ENCODE measurements around the gene FAM124A.

Gene FAM124A

DNA sequence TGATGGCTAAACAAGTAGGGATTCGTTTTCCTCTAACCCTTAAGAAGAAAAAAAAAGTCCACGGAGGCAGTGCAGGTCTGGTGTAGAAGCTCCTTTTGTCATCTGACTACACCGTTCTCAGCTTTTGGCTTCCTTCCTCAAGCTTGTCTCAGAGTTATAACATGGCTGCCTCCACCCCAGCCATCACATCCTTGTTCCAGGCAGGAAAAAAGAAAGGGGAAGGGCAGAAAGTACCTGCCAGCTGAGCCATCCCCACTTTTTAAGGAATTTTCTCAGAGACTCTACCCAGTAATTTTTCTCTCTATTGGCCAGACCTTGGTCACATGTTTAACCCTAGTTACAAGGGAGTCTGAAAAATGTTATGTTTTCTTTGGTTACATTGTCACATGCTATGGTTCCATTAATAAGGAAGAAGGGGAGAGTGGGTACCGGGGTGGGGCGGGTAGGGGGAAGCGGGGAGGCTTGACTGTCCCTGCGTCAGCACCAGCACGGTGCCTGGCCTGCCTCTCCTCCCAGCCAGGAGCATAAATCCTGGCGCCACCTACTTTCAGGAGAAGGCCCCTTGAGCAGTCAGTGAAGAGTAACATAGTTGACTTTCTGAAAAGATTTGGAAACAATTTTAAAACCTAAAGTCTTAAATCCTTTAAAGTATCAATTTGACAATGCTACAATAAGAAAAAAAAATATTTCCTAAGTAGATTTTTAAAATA is 11.1 kb downstream of the FAM124A start:
- Histone ChIP-seq H2AK5ac (ENCODE audit: low read length) (no peak overlapping the region), H2BK5ac (ENCODE audit: low read length) (no peak overlapping the region), H3K79me2 (ENCODE audit: control insufficient read depth, insufficient read depth, low read length) (no peaks in the 10 kb centered on the region), H3K36me3 (ENCODE audit: control insufficient read depth, insufficient read depth, low read length) (peaks cover 2% of the 10 kb centered on the region), H2BK15ac (replicated peaks; ENCODE audit: low read depth) (no peak overlapping the region), H3K4me1 (ENCODE audit: control insufficient read depth, low read depth, low read length) (peaks cover 9% of the 10 kb centered on the region), H3K27me3 (ENCODE audit: insufficient read depth, low read length, poor library complexity) (no peaks in the 10 kb centered on the region), H3K4ac (ENCODE audit: low read depth, low read length) (no peak overlapping the region), H3K4me3 (ENCODE audit: low read length) (no peak overlapping the region), H3K56ac (ENCODE audit: low read length) (no peak overlapping the region), H4K8ac (ENCODE audit: low read depth, low read length) (no peak overlapping the region), H4K5ac (ENCODE audit: low read length) (no peak overlapping the region), H3K79me1 (ENCODE audit: low read length) (peaks cover 2% of the 10 kb centered on the region), H3K18ac (ENCODE audit: low read length) (no peak overlapping the region), H3K4me2 (ENCODE audit: low read length) (no peak overlapping the region), H3K9ac (ENCODE audit: low read length) (no peak overlapping the region), H2BK120ac (ENCODE audit: low read depth, low read length) (no peak overlapping the region), H3K23ac (ENCODE audit: low read length) (no peak overlapping the region), H3K27ac (ENCODE audit: low read depth, low read length) (no peak overlapping the region)
- no peak for DNase-seq
- no CpG with 5 or more reads among the region's 9 CpGs for WGBS (ENCODE audit: extremely low coverage, insufficient coverage, low lambda C conversion rate)

DNA sequence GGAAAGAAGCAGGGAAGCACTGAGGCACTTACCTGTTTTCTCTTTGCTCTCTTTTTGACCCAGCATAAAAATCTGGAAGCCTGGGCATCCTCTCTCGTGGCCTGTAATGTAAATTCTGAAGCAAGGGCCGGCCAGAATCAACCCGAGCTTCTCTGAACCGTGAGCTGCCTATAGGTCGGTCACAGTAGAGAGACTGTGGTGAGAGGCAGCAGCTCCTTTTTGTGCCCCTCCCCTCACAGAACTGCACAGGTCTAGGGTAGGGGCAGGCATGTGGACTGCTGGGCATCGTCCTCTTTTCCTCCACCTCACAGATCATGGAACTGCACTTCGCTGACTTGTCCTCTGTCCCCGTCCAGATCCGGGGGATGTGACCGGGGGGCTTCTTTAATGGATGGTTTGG is 12.5 kb downstream of the FAM124A start:
- Histone ChIP-seq H3K4me2 (ENCODE audit: low read length) (no peak overlapping the region), H2BK5ac (ENCODE audit: low read length) (no peak overlapping the region), H3K18ac (ENCODE audit: low read length) (no peak overlapping the region), H3K4ac (ENCODE audit: low read depth, low read length) (peak overlapping the region; percentile 7), H3K23ac (ENCODE audit: low read length) (no peak overlapping the region), H3K56ac (ENCODE audit: low read length) (no peak overlapping the region), H3K79me1 (ENCODE audit: low read length) (peaks cover 2% of the 10 kb centered on the region), H2BK120ac (ENCODE audit: low read depth, low read length) (no peak overlapping the region), H3K27me3 (ENCODE audit: insufficient read depth, low read length, poor library complexity) (no peaks in the 10 kb centered on the region), H3K27ac (ENCODE audit: low read depth, low read length) (no peak overlapping the region), H4K8ac (ENCODE audit: low read depth, low read length) (no peak overlapping the region), H3K9ac (ENCODE audit: low read length) (no peak overlapping the region), H3K79me2 (ENCODE audit: control insufficient read depth, insufficient read depth, low read length) (no peaks in the 10 kb centered on the region), H3K36me3 (ENCODE audit: control insufficient read depth, insufficient read depth, low read length) (peaks cover 2% of the 10 kb centered on the region), H3K4me3 (ENCODE audit: low read length) (no peak overlapping the region), H3K4me1 (ENCODE audit: control insufficient read depth, low read depth, low read length) (peaks cover 9% of the 10 kb centered on the region), H4K5ac (ENCODE audit: low read length) (no peak overlapping the region), H2AK5ac (ENCODE audit: low read length) (no peak overlapping the region), H2BK15ac (replicated peaks; ENCODE audit: low read depth) (peak overlapping the region; percentile 75)
- DNase-seq: no peak
- WGBS (ENCODE audit: extremely low coverage, insufficient coverage, low lambda C conversion rate): no CpG with 5 or more reads among the region's 10 CpGs

DNA sequence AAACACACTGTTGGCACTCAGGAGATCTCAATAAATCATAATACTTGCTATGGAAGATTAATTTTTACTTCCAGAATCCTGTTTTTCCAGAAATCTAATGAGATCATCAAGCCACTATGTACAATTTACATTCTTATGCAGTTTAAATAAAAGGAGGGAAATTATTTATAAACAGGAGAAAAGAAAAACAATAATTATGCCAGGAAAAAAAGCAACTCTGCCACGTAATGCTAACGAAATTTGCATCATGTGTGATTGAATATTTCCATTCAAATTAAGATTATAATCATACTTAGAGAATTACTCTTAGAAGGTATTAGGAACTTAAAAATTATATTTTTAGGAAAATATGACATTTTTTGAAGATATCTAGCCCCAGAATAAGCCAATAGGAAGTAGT is 13.0 kb downstream of the FAM124A start:
- H3K79me2 ChIP-seq (ENCODE audit: control insufficient read depth, insufficient read depth, low read length): no peaks in the 10 kb centered on the region
- WGBS (ENCODE audit: extremely low coverage, insufficient coverage, low lambda C conversion rate): no CpG with 5 or more reads among the region's 2 CpGs

DNA sequence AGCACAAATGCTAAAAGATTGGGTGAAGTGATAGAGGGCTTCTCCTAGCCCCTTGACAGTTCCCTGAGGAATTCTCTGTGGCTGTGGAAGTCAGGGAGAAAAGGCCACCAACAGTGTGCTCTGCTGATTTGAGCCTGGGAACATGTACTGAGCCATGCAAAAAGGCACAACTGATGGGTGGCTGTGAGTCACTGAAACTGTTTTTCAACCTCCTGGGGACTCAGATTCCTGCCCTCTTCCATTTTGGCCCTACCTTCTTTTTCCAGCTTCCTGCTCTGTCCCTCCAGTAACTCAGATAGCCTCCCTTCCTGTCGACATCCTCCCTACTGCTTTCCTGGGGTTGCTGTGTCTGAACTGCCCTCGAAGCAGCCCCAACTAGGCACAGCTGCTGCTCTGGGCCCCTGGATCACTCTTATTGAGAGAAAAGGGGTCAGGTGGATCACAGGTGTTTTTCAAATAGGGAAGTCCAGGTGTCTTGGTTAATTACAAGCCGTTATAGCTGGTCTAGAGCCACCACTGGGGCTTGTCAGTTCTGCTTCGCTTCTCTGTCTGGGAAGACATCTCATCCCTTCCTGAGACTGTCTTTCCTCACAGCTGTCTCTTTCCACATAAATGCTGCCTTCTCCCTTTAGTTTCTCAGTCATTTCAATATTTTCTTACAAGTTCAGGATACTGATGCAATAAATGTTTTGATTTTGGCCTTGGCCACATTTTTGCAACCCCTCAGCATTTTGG is 13.7 kb downstream of the FAM124A start:
- Histone ChIP-seq H3K27me3 (ENCODE audit: insufficient read depth, low read length, poor library complexity) (no peaks in the 10 kb centered on the region), H3K23ac (ENCODE audit: low read length) (no peak overlapping the region), H3K56ac (ENCODE audit: low read length) (peak overlapping the region; percentile 2), H2BK15ac (replicated peaks; ENCODE audit: low read depth) (no peak overlapping the region), H3K36me3 (ENCODE audit: control insufficient read depth, insufficient read depth, low read length) (peaks cover 2% of the 10 kb centered on the region), H4K8ac (ENCODE audit: low read depth, low read length) (no peak overlapping the region), H2BK5ac (ENCODE audit: low read length) (no peak overlapping the region), H3K27ac (ENCODE audit: low read depth, low read length) (peak overlapping the region; percentile 28), H4K5ac (ENCODE audit: low read length) (no peak overlapping the region), H3K9ac (ENCODE audit: low read length) (peak overlapping the region; percentile 5), H3K4me1 (ENCODE audit: control insufficient read depth, low read depth, low read length) (peaks cover 9% of the 10 kb centered on the region), H2BK120ac (ENCODE audit: low read depth, low read length) (no peak overlapping the region), H3K4me3 (ENCODE audit: low read length) (no peak overlapping the region), H3K79me1 (ENCODE audit: low read length) (peaks cover 2% of the 10 kb centered on the region), H3K4ac (ENCODE audit: low read depth, low read length) (no peak overlapping the region), H3K4me2 (ENCODE audit: low read length) (no peak overlapping the region), H3K18ac (ENCODE audit: low read length) (no peak overlapping the region), H3K79me2 (ENCODE audit: control insufficient read depth, insufficient read depth, low read length) (no peaks in the 10 kb centered on the region), H2AK5ac (ENCODE audit: low read length) (no peak overlapping the region)
- peak; percentile 79 for DNase-seq
- no CpG with 5 or more reads among the region's 4 CpGs for WGBS (ENCODE audit: extremely low coverage, insufficient coverage, low lambda C conversion rate)

More for the DNA sequence above, 13.0 kb downstream of the FAM124A start:
- DNase-seq: no peak
- Histone ChIP-seq H3K36me3 (ENCODE audit: control insufficient read depth, insufficient read depth, low read length) (peaks cover 2% of the 10 kb centered on the region), H3K27me3 (ENCODE audit: insufficient read depth, low read length, poor library complexity) (no peaks in the 10 kb centered on the region), H4K5ac (ENCODE audit: low read length) (no peak overlapping the region), H3K27ac (ENCODE audit: low read depth, low read length) (no peak overlapping the region), H3K23ac (ENCODE audit: low read length) (no peak overlapping the region), H2BK5ac (ENCODE audit: low read length) (no peak overlapping the region), H3K4me3 (ENCODE audit: low read length) (no peak overlapping the region), H2BK120ac (ENCODE audit: low read depth, low read length) (no peak overlapping the region), H3K4me2 (ENCODE audit: low read length) (no peak overlapping the region), H3K18ac (ENCODE audit: low read length) (no peak overlapping the region), H3K79me1 (ENCODE audit: low read length) (peaks cover 2% of the 10 kb centered on the region), H2AK5ac (ENCODE audit: low read length) (no peak overlapping the region), H2BK15ac (replicated peaks; ENCODE audit: low read depth) (no peak overlapping the region), H3K4ac (ENCODE audit: low read depth, low read length) (no peak overlapping the region), H3K56ac (ENCODE audit: low read length) (no peak overlapping the region), H3K9ac (ENCODE audit: low read length) (no peak overlapping the region), H4K8ac (ENCODE audit: low read depth, low read length) (no peak overlapping the region), H3K4me1 (ENCODE audit: control insufficient read depth, low read depth, low read length) (peaks cover 9% of the 10 kb centered on the region)

GRCh38 chr13:51236491-51236792 is 14.2 kb downstream of the FAM124A start:
- WGBS (ENCODE audit: extremely low coverage, insufficient coverage, low lambda C conversion rate): no CpG with 5 or more reads among the region's 1 CpG
- Histone ChIP-seq H3K4me2 (ENCODE audit: low read length) (no peak overlapping the region), H3K56ac (ENCODE audit: low read length) (no peak overlapping the region)

More at GRCh38 chr13:51236491-51236792, 14.2 kb downstream of the FAM124A start:
- no peak overlapping the region for H2BK5ac ChIP-seq (ENCODE audit: low read length)
- no peak overlapping the region for H2BK15ac ChIP-seq (replicated peaks; ENCODE audit: low read depth)
- no peaks in the 10 kb centered on the region for H3K79me2 ChIP-seq (ENCODE audit: control insufficient read depth, insufficient read depth, low read length)
- no peak overlapping the region for H4K8ac ChIP-seq (ENCODE audit: low read depth, low read length)
- no peak overlapping the region for H2AK5ac ChIP-seq (ENCODE audit: low read length)
- DNase-seq: no peak
- H2BK120ac ChIP-seq (ENCODE audit: low read depth, low read length): no peak overlapping the region
- no peak overlapping the region for H3K4me3 ChIP-seq (ENCODE audit: low read length)
- H3K27me3 ChIP-seq (ENCODE audit: insufficient read depth, low read length, poor library complexity): no peaks in the 10 kb centered on the region
- H3K9ac ChIP-seq (ENCODE audit: low read length): no peak overlapping the region
- H3K79me1 ChIP-seq (ENCODE audit: low read length): peaks cover 2% of the 10 kb centered on the region
- no peak overlapping the region for H4K5ac ChIP-seq (ENCODE audit: low read length)
- peaks cover 7% of the 10 kb centered on the region for H3K4me1 ChIP-seq (ENCODE audit: control insufficient read depth, low read depth, low read length)
- no peak overlapping the region for H3K27ac ChIP-seq (ENCODE audit: low read depth, low read length)
- H3K36me3 ChIP-seq (ENCODE audit: control insufficient read depth, insufficient read depth, low read length): peaks cover 2% of the 10 kb centered on the region
- no peak overlapping the region for H3K4ac ChIP-seq (ENCODE audit: low read depth, low read length)
- no peak overlapping the region for H3K23ac ChIP-seq (ENCODE audit: low read length)
- H3K18ac ChIP-seq (ENCODE audit: low read length): no peak overlapping the region

Measured in mesendoderm (in vitro differentiated cells).